ENCODE measurements around the gene LYPD5. TPM values are rescaled to one million over a fixed set of nuclear protein-coding genes. Genes with fewer than 3 reads are reported as not detected.

Gene LYPD5
- total RNA-seq, 4 donors from 2014 or later = 2.1 to 5.2 (median 2.6) TPM; not detected in 1

GRCh38 chr19:43760941-43761340, 41.3 kb downstream of the LYPD5 start:
- Histone ChIP-seq H3K4me3 (no peak overlapping the region), H3K4me1 (peaks cover under 1 to 51% (median 30%) of the 10 kb centered on the region in 4 donors), H3K27ac (no peak overlapping the region), H3K27me3 (no peaks in the 10 kb centered on the region), H3K36me3 (no peaks in the 10 kb centered on the region), H3K9me3 (no peaks in the 10 kb centered on the region)
- 92 to 97% methylated on average over 3 to 4 of the region's 4 CpGs for WGBS, 2 donors (ENCODE audit: low coverage in 1 of 2)
- DNase-seq = no peak
- intact Hi-C loops (cut with DNase I; ENCODE audit: low total_unique reads) (no loop called here), in situ Hi-C loops (cut with MboI; ENCODE audit: low pct_ligation_motif_present in 1 of 4, low pct_unique_long_range_greater_than_20kb in 1 of 4, low sequenced_read_pairs in 3 of 4) (no loop called here)
- no peak for TF ChIP-seq CTCF (IDR thresholded peaks at IDR 0.05)
- TF ChIP-seq POLR2AphosphoS5 (IDR thresholded peaks at IDR 0.05) = no peak
- TF ChIP-seq POLR2A (IDR thresholded peaks at IDR 0.05) = no peak
- no peak for TF ChIP-seq EP300 (IDR thresholded peaks at IDR 0.05; ENCODE audit: low read depth)

GRCh38 chr19:43759515-43759914, 42.7 kb downstream of the LYPD5 start:
- Histone ChIP-seq H3K4me1 (peaks cover 0 to 45% (median 22%) of the 10 kb centered on the region in 4 donors), H3K27ac (no peak overlapping the region), H3K27me3 (no peaks in the 10 kb centered on the region), H3K4me3 (no peak overlapping the region), H3K9me3 (no peaks in the 10 kb centered on the region), H3K36me3 (no peaks in the 10 kb centered on the region)
- in situ Hi-C loops (cut with MboI; ENCODE audit: low pct_ligation_motif_present in 1 of 4, low pct_unique_long_range_greater_than_20kb in 1 of 4, low sequenced_read_pairs in 3 of 4) (no loop called here), intact Hi-C loops (cut with DNase I; ENCODE audit: low total_unique reads) (no loop called here)
- WGBS, 2 donors (ENCODE audit: low coverage in 1 of 2) = 51 to 65% methylated on average over 4 to 5 of the region's 5 CpGs
- no peak for DNase-seq
- TF ChIP-seq POLR2A (IDR thresholded peaks at IDR 0.05) = no peak
- no peak for TF ChIP-seq EP300 (IDR thresholded peaks at IDR 0.05; ENCODE audit: low read depth)
- no peak for TF ChIP-seq POLR2AphosphoS5 (IDR thresholded peaks at IDR 0.05)
- no peak for TF ChIP-seq CTCF (IDR thresholded peaks at IDR 0.05)

GRCh38 chr19:43755256-43755801, 46.9 kb downstream of the LYPD5 start:
- Histone ChIP-seq H3K4me1 (peaks cover 15 to 53% (median 33%) of the 10 kb centered on the region in 4 donors), H3K9me3 (no peaks in the 10 kb centered on the region), H3K27me3 (no peaks in the 10 kb centered on the region), H3K4me3 (peak overlapping the region; percentile 28 to 70 (median 64)), H3K27ac (peak overlapping the region; percentile 97 to 99 (median 98)), H3K36me3 (peaks cover 0 to 3% (median 1%) of the 10 kb centered on the region in 4 donors)
- TF ChIP-seq POLR2A (IDR thresholded peaks at IDR 0.05) (no peak), EP300 (IDR thresholded peaks at IDR 0.05; ENCODE audit: low read depth) (no peak), CTCF (IDR thresholded peaks at IDR 0.05) (no peak), POLR2AphosphoS5 (IDR thresholded peaks at IDR 0.05) (no peak)
- intact Hi-C loops (cut with DNase I; ENCODE audit: low total_unique reads) = no loop called here
- WGBS, 2 donors (ENCODE audit: low coverage in 1 of 2) = 0% methylated on average over 28 of the region's 28 CpGs; no CpG with 5 or more reads in 1 of the 2 donors
- in situ Hi-C loops (cut with MboI; ENCODE audit: low pct_ligation_motif_present in 1 of 4, low pct_unique_long_range_greater_than_20kb in 1 of 4, low sequenced_read_pairs in 3 of 4) = no loop called here
- peak; percentile 90 for DNase-seq

GRCh38 chr19:43754503-43755255, 47.6 kb downstream of the LYPD5 start, which contains the start of gene SMG9:
Gene SMG9 (minus strand): TSS chr19:43754962. CDS start chr19:43750741, 4,221 bp downstream.
- H3K4me3 ChIP-seq = peak within 1 kb of the TSS; percentile 58 to 70 (median 68)
- no peaks in the 10 kb centered on the region for H3K9me3 ChIP-seq
- DNase-seq = peak; percentile 99
- in situ Hi-C loops (cut with MboI; ENCODE audit: low pct_ligation_motif_present in 1 of 4, low pct_unique_long_range_greater_than_20kb in 1 of 4, low sequenced_read_pairs in 3 of 4) (no loop called here), intact Hi-C loops (cut with DNase I; ENCODE audit: low total_unique reads) (no loop called here)
- peak within 1 kb of the TSS; percentile 97 to 99 (median 98) for H3K27ac ChIP-seq
- no peaks in the 10 kb centered on the region for H3K27me3 ChIP-seq
- WGBS, 2 donors (ENCODE audit: low coverage in 1 of 2) = 1% methylated on average over 73 of the region's 79 CpGs; no CpG with 5 or more reads in 1 of the 2 donors
- TF ChIP-seq POLR2AphosphoS5 (IDR thresholded peaks at IDR 0.05) (peak; percentile 72 to 90 (median 80)), CTCF (IDR thresholded peaks at IDR 0.05) (no peak), POLR2A (IDR thresholded peaks at IDR 0.05) (peak; percentile 87), EP300 (IDR thresholded peaks at IDR 0.05; ENCODE audit: low read depth) (no peak)
- peaks cover 0 to 10% (median 4%) of the 10 kb centered on the region in 4 donors for H3K36me3 ChIP-seq
- peaks cover 15 to 53% (median 33%) of the 10 kb centered on the region in 4 donors for H3K4me1 ChIP-seq

Data from transverse colon (tissue), 4 donors.